Ishikawa (cell line): ENCODE results near the gene CMPK2.

Experiments used
- CEBPB ChIP-seq: IDR thresholded peaks from 2 replicates; pipeline ENCODE4 v1.6.1; 2012
- EGR1 ChIP-seq: IDR thresholded peaks from 2 replicates; pipeline ENCODE4 v1.6.1; 2012
- EP300 ChIP-seq: IDR thresholded peaks from 2 replicates; pipeline ENCODE4 v1.6.1; 2012; ENCODE audit warnings: borderline replicate concordance
- TAF1 ChIP-seq: IDR thresholded peaks from 2 replicates; pipeline ENCODE4 v1.6.1; 2012; ENCODE audit warnings: low read depth, mild to moderate bottlenecking

- TF ChIP-seq CEBPB (no peak), EP300 (no peak), TAF1 (no peak), EGR1 (no peak)
Observed at GRCh38 chr2:6822406-6822805, 43.3 kb downstream of the CMPK2 start.
